Parathyroid adenoma (tissue), 2 donors: ENCODE results near the gene POU6F2.

Experiments
- H2AFZ ChIP-seq: fragments of 300-600 bp; sonication (generic); one replicate; pipeline ENCODE4 v1.7.0; 2017; ENCODE audit warnings: antibody characterized with exemption, mild to moderate bottlenecking
- H3K27ac ChIP-seq: fragments of 300-600 bp; sonication (generic); one replicate; pipeline ENCODE4 v1.7.0; 2017
- H3K27me3 ChIP-seq: fragments of 300-600 bp; sonication (generic); one replicate; pipeline ENCODE4 v1.7.0; 2017; ENCODE audit warnings: low read length; ENCODE audit not compliant: control insufficient read depth, insufficient read depth
- H3K36me3 ChIP-seq: fragments of 300-600 bp; sonication (generic); one replicate; pipeline ENCODE4 v1.7.0; 2017; ENCODE audit warnings: low read length; ENCODE audit not compliant: control insufficient read depth, insufficient read depth
- H3K4me1 ChIP-seq: fragments of 300-600 bp; sonication (generic); one replicate; pipeline ENCODE4 v1.7.0; 2017; ENCODE audit warnings: control low read depth
- H3K4me2 ChIP-seq: fragments of 300-600 bp; sonication (generic); one replicate; pipeline ENCODE4 v1.7.0; 2017; ENCODE audit warnings: low read length
- H3K4me3 ChIP-seq: fragments of 300-600 bp; sonication (generic); one replicate; pipeline ENCODE4 v1.7.0; 2017; ENCODE audit warnings: low read depth, low read length
- H3K79me2 ChIP-seq: fragments of 300-600 bp; sonication (generic); one replicate; pipeline ENCODE4 v1.7.0; 2017; ENCODE audit warnings: control low read depth
- H3K9ac ChIP-seq: fragments of 300-600 bp; sonication (generic); one replicate; pipeline ENCODE4 v1.7.0; 2017; ENCODE audit warnings: mild to moderate bottlenecking
- H3K9me3 ChIP-seq: fragments of 300-600 bp; sonication (generic); one replicate; pipeline ENCODE4 v1.7.0; 2017; ENCODE audit warnings: low read length; ENCODE audit not compliant: control insufficient read depth
- TF ChIP-seq, protein P1 (sequence below): fragments of 300-600 bp; sonication (generic); IDR thresholded peaks from one replicate; pipeline ENCODE4 v1.7.0; 2017; ENCODE audit warnings: antibody characterized with exemption, mild to moderate bottlenecking
- donor health status: primary hyperparathyroidism.

Gene POU6F2

GRCh38 chr7:39252916-39253315 is 275.2 kb downstream of the POU6F2 start:
- Histone ChIP-seq H3K4me3 (no peak overlapping the region), H3K9ac (no peak overlapping the region), H3K36me3 (no peaks in the 10 kb centered on the region), H3K27me3 (no peaks in the 10 kb centered on the region), H2AFZ (no peak overlapping the region), H3K4me1 (no peaks in the 10 kb centered on the region), H3K4me2 (no peak overlapping the region), H3K9me3 (no peaks in the 10 kb centered on the region), H3K27ac (no peak overlapping the region), H3K79me2 (no peaks in the 10 kb centered on the region)
- TF ChIP-seq, protein P1, sequence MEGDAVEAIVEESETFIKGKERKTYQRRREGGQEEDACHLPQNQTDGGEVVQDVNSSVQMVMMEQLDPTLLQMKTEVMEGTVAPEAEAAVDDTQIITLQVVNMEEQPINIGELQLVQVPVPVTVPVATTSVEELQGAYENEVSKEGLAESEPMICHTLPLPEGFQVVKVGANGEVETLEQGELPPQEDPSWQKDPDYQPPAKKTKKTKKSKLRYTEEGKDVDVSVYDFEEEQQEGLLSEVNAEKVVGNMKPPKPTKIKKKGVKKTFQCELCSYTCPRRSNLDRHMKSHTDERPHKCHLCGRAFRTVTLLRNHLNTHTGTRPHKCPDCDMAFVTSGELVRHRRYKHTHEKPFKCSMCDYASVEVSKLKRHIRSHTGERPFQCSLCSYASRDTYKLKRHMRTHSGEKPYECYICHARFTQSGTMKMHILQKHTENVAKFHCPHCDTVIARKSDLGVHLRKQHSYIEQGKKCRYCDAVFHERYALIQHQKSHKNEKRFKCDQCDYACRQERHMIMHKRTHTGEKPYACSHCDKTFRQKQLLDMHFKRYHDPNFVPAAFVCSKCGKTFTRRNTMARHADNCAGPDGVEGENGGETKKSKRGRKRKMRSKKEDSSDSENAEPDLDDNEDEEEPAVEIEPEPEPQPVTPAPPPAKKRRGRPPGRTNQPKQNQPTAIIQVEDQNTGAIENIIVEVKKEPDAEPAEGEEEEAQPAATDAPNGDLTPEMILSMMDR: no peak

DNA sequence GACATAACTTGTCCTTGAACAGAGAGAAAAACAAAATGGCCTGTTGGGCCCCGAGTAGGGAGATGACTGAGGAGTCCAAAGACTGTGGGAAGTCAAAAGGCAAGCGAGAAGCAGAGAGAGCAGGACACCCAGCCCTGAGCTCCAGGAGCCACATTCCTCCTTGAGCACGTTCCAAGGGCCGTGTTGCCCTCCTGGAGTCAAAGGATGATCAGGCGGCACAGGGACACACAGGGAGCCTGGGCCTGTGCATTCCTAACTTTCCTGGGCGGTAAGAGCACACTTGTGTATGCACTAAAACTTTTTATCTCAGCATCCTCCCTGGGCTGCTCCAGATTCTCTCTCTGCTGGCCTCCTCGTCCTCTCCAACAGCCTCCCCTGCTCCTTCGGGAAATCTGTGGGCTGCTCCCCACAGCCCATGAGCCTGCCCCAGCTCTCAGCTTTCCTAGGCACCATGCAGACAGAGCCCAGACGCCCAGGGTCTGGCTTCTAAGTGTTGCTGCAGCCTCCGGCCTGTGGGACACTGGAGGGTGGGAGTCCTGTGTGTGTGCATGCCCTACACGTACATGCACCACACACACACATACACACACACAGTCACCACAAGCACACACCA is 281.8 kb downstream of the POU6F2 start:
- TF ChIP-seq, protein P1: no peak
- H3K9me3 ChIP-seq: no peaks in the 10 kb centered on the region
- H3K9ac ChIP-seq: no peak overlapping the region
- no peak overlapping the region for H2AFZ ChIP-seq
- H3K27me3 ChIP-seq: no peaks in the 10 kb centered on the region
- no peaks in the 10 kb centered on the region for H3K79me2 ChIP-seq
- H3K4me1 ChIP-seq: no peaks in the 10 kb centered on the region
- no peaks in the 10 kb centered on the region for H3K36me3 ChIP-seq
- no peak overlapping the region for H3K27ac ChIP-seq
- H3K4me2 ChIP-seq: no peak overlapping the region
- no peak overlapping the region for H3K4me3 ChIP-seq

DNA sequence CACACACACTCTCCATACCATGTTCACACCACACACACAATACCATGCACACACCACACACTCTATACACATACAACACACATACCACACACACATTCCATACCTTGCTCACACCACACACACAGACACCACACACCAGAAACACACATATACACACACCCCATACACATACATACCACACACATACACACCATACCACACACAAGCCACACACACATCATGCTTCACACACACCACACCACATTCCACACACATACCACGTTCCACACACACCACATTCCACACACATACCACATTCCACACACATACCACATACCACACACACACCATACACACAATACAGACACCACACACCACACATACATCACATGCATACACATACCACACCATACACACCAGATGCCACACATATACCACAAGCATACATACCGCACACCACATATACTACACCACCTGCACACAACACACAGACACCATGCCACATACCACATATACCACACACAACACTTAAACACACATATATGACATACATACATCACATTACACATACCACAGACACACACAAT is 282.7 kb downstream of the POU6F2 start:
- Histone ChIP-seq H3K9ac (no peak overlapping the region), H3K4me3 (no peak overlapping the region), H3K4me1 (no peaks in the 10 kb centered on the region), H3K36me3 (no peaks in the 10 kb centered on the region), H3K9me3 (no peaks in the 10 kb centered on the region), H3K27me3 (no peaks in the 10 kb centered on the region), H2AFZ (no peak overlapping the region), H3K79me2 (no peaks in the 10 kb centered on the region), H3K4me2 (no peak overlapping the region), H3K27ac (no peak overlapping the region)
- TF ChIP-seq, protein P1: no peak

DNA sequence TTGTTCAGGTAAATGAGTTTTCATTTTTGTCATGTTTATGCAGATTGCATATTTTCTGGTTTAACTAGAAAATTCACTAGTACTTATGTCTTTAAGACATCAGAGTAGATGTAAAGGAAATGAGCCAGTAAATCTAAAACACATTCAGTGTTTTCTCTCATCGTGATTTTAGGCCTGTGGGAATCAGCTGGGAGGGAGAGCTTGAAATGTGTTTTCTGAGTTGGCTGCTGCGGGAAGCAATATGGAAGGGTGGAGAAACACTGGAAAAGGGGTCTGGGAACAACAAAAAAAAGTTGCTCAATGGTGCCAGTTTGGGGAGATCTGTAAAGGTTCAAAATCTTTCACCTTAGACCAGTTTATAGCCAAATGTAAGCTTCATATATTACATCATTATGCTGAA is 284.1 kb downstream of the POU6F2 start:
- H3K27ac ChIP-seq: no peak overlapping the region
- no peaks in the 10 kb centered on the region for H3K9me3 ChIP-seq
- H3K27me3 ChIP-seq: no peaks in the 10 kb centered on the region
- no peaks in the 10 kb centered on the region for H3K36me3 ChIP-seq
- H3K4me1 ChIP-seq: no peaks in the 10 kb centered on the region
- H3K79me2 ChIP-seq: no peaks in the 10 kb centered on the region
- TF ChIP-seq, protein P1: no peak
- no peak overlapping the region for H3K4me3 ChIP-seq
- H3K9ac ChIP-seq: no peak overlapping the region
- H3K4me2 ChIP-seq: no peak overlapping the region
- H2AFZ ChIP-seq: no peak overlapping the region
